ENCODE results near the gene PPP1R12B. TPM values are rescaled to one million over a fixed set of nuclear protein-coding genes. Genes with fewer than 3 reads are reported as not detected.
A peak's percentile ranks its signal among the peaks of the same experiment; 100 is the strongest.
"Not testable (repeated sequence)": the region's sequence is repeated elsewhere in the genome, so short reads cannot be mapped to it uniquely, and the experiment has no call there.

The PPP1R12B gene
- polyA plus RNA-seq, 1 donor: 51.8 TPM

DNA sequence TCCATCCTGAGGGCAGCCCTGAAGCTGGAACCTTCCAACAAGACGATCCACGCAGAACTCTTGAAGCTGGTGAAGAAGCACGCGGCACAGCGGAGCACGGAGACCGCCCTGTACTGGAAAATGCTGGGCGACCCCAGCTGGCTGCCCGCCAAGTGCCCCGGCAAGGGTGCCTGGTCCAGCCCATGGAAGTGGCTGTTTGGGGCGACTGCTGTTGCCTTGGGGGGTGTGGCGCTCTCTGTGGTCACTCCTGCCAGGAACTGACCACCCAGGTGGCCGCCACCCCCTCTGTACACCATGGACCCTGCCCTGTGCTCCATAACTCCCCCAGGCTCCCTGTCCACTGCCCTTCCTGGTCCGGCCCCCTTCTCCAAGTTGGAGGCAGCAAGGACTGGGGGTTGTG is 90.8 kb downstream of the PPP1R12B start:
- peaks cover 34% of the 10 kb centered on the region for H3K36me3 ChIP-seq (ENCODE audit: control insufficient read depth, insufficient read depth, low read length)
- peaks cover 4% of the 10 kb centered on the region for H3K4me1 ChIP-seq (ENCODE audit: control insufficient read depth, insufficient read depth, low read length)
- H3K9me3 ChIP-seq (ENCODE audit: control insufficient read depth, low read depth, low read length): no peaks in the 10 kb centered on the region
- no peaks in the 10 kb centered on the region for H3K27me3 ChIP-seq (ENCODE audit: control insufficient read depth, insufficient read depth, low read length)
- H3K4me3 ChIP-seq (ENCODE audit: low read length): no peak overlapping the region
- no peak overlapping the region for H3K27ac ChIP-seq (ENCODE audit: low read length)
- no CpG with 5 or more reads among the region's 14 CpGs for WGBS (ENCODE audit: insufficient coverage, low lambda C conversion rate)
- DNase-seq: no peak

DNA sequence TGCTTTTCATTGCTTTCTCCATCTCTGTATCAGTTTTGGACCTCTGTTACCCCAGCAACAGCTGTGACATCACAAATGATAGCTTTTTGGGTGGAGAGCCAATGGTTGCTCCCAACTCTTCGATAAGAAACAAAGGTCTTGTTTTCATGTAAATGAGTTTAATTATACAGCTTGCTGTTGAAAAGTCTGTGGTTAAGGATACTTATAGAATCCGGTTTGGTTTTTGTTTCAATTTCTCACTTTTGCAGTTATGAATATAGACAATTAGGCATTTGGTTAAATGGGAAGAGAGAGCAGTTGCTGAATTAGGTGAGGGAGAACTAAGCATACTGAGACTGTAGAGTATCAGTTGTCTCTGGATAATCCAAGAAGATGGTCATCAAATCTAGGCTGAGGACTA is 99.6 kb downstream of the PPP1R12B start:
- 92% methylated on average over 2 of the region's 2 CpGs for WGBS (ENCODE audit: insufficient coverage, low lambda C conversion rate)
- not testable (repeated sequence) for H3K4me3 ChIP-seq (ENCODE audit: low read length); H3K27ac ChIP-seq (ENCODE audit: low read length); H3K9me3 ChIP-seq (ENCODE audit: control insufficient read depth, low read depth, low read length); H3K4me1 ChIP-seq (ENCODE audit: control insufficient read depth, insufficient read depth, low read length); DNase-seq; H3K27me3 ChIP-seq (ENCODE audit: control insufficient read depth, insufficient read depth, low read length)
- peaks cover 12% of the 10 kb centered on the region for H3K36me3 ChIP-seq (ENCODE audit: control insufficient read depth, insufficient read depth, low read length)

- H3K4me1 ChIP-seq (ENCODE audit: control insufficient read depth, insufficient read depth, low read length); H3K27ac ChIP-seq (ENCODE audit: low read length); H3K27me3 ChIP-seq (ENCODE audit: control insufficient read depth, insufficient read depth, low read length); H3K4me3 ChIP-seq (ENCODE audit: low read length); H3K9me3 ChIP-seq (ENCODE audit: control insufficient read depth, low read depth, low read length); DNase-seq; H3K36me3 ChIP-seq (ENCODE audit: control insufficient read depth, insufficient read depth, low read length): not testable (repeated sequence)
- WGBS (ENCODE audit: insufficient coverage, low lambda C conversion rate): no CpG with 5 or more reads among the region's 26 CpGs
Measured at GRCh38 chr1:202451641-202452040, 103.1 kb downstream of the PPP1R12B start.

GRCh38 chr1:202452508-202452907 is 104.0 kb downstream of the PPP1R12B start:
- Histone ChIP-seq H3K27me3 (ENCODE audit: control insufficient read depth, insufficient read depth, low read length) (no peaks in the 10 kb centered on the region), H3K4me3 (ENCODE audit: low read length) (no peak overlapping the region), H3K27ac (ENCODE audit: low read length) (no peak overlapping the region), H3K4me1 (ENCODE audit: control insufficient read depth, insufficient read depth, low read length) (peaks cover 6% of the 10 kb centered on the region), H3K9me3 (ENCODE audit: control insufficient read depth, low read depth, low read length) (no peaks in the 10 kb centered on the region), H3K36me3 (ENCODE audit: control insufficient read depth, insufficient read depth, low read length) (peaks cover 8% of the 10 kb centered on the region)
- WGBS (ENCODE audit: insufficient coverage, low lambda C conversion rate): no CpG with 5 or more reads among the region's 4 CpGs
- no peak for DNase-seq

GRCh38 chr1:202456372-202457169 is 108.1 kb downstream of the PPP1R12B start:
- no CpG with 5 or more reads among the region's 5 CpGs for WGBS (ENCODE audit: insufficient coverage, low lambda C conversion rate)
- Histone ChIP-seq H3K4me1 (ENCODE audit: control insufficient read depth, insufficient read depth, low read length) (peaks cover 12% of the 10 kb centered on the region), H3K27ac (ENCODE audit: low read length) (peak overlapping the region; percentile 78)
- DNase-seq: peak; percentile 57 to 81
- H3K27me3 ChIP-seq (ENCODE audit: control insufficient read depth, insufficient read depth, low read length); H3K36me3 ChIP-seq (ENCODE audit: control insufficient read depth, insufficient read depth, low read length); H3K9me3 ChIP-seq (ENCODE audit: control insufficient read depth, low read depth, low read length); H3K4me3 ChIP-seq (ENCODE audit: low read length): not testable (repeated sequence)

DNA sequence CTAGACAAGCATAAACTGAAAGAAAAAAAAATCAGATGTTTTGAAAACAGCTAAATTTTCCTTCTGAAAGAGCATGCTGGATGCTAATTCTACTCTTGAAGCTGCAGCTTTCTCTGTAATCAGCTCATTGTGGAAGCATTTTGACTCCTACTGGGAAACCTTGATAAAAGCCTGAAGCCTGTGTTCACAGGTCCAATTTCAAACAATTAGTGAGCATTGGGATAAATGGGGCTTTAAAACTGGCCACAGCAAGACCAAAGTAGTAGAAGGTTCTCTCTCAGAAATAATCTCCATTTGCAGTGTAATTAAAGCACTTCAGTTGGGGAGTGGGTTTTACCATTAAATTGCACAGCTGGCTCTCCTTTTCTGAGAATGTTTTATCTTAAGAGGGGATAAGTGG is 110.2 kb downstream of the PPP1R12B start:
- H3K4me1 ChIP-seq (ENCODE audit: control insufficient read depth, insufficient read depth, low read length): peaks cover 22% of the 10 kb centered on the region
- not testable (repeated sequence) for H3K27me3 ChIP-seq (ENCODE audit: control insufficient read depth, insufficient read depth, low read length); H3K9me3 ChIP-seq (ENCODE audit: control insufficient read depth, low read depth, low read length); H3K4me3 ChIP-seq (ENCODE audit: low read length); H3K36me3 ChIP-seq (ENCODE audit: control insufficient read depth, insufficient read depth, low read length); H3K27ac ChIP-seq (ENCODE audit: low read length); DNase-seq

DNA sequence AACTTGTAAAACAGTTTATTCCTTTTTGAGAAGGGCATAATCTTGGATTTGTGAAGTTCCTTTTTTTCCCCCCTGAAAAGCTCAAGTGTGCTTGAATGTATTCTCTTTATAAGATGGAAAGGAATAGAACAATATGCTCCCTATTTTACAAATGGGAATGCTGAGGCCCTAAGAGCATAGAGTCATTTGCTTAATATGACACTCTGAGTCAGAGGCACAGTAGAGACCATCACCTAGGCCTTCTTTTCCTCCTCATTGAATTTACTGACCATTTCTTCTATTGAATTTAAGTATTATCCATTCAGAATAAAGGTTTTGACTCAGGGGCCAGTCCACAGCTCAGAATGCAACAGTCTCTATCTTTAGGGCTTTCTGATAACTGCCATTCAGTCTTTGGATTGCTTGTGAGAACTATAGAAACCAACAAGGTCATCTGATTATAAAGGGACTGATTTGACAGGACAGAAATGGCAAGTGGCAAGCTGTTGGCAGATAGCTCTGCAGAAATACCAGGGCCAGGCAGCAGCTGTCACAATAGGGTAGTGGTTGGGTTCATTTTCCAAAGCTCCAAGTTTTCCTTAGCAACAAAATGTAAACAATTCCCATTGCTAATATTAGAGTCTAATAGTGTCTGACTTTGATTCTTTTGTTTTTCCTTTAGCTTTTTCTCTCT is 111.1 kb downstream of the PPP1R12B start:
- peaks cover 22% of the 10 kb centered on the region for H3K4me1 ChIP-seq (ENCODE audit: control insufficient read depth, insufficient read depth, low read length)
- H3K4me3 ChIP-seq (ENCODE audit: low read length); H3K9me3 ChIP-seq (ENCODE audit: control insufficient read depth, low read depth, low read length); H3K36me3 ChIP-seq (ENCODE audit: control insufficient read depth, insufficient read depth, low read length); H3K27ac ChIP-seq (ENCODE audit: low read length); H3K27me3 ChIP-seq (ENCODE audit: control insufficient read depth, insufficient read depth, low read length): not testable (repeated sequence)
- peak in 1 of 2 donors; percentile 39 for DNase-seq

- not testable (repeated sequence) for H3K27me3 ChIP-seq (ENCODE audit: control insufficient read depth, insufficient read depth, low read length); H3K4me3 ChIP-seq (ENCODE audit: low read length); H3K36me3 ChIP-seq (ENCODE audit: control insufficient read depth, insufficient read depth, low read length); H3K27ac ChIP-seq (ENCODE audit: low read length); H3K9me3 ChIP-seq (ENCODE audit: control insufficient read depth, low read depth, low read length)
- DNase-seq: peak in 1 of 2 donors; percentile 19
- H3K4me1 ChIP-seq (ENCODE audit: control insufficient read depth, insufficient read depth, low read length): peaks cover 23% of the 10 kb centered on the region
Measured at GRCh38 chr1:202460143-202460495, 111.6 kb downstream of the PPP1R12B start.

DNA sequence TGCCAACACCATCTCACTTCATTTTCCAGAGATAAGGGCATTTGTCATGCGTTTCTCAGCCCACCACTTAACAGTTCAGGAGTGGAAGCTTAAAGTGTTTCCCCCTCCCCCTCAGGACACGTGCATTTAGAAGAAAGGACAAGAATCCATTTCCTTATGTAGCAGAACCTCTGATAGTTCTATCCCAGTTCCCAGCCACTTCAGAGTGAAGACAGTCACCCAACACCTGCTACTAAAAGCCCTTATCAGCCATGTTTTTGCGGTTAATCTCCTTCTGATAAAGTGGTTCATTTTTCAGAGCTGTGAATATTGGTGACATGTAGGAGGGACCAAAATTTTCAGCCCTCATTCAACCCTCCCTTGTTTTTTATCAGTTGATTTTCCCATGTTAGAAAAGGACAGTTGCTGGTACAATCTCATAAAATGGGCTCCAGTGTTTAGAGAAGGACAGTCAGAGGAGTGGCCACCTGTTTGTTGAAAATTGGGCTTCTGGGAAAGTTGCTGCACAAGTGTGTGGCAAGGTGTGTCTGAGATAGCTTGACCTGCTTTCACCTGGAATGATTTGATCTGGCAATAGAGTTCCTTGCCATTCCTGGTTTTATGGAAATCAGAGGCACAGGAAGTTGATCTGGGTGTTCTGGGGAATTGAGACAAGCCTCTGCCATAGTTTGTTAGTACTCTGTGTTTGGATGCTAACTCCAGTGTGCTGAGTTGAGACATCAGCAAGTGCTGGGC is 114.0 kb downstream of the PPP1R12B start:
- H3K4me1 ChIP-seq (ENCODE audit: control insufficient read depth, insufficient read depth, low read length): peaks cover 23% of the 10 kb centered on the region
- no peaks in the 10 kb centered on the region for H3K9me3 ChIP-seq (ENCODE audit: control insufficient read depth, low read depth, low read length)
- H3K36me3 ChIP-seq (ENCODE audit: control insufficient read depth, insufficient read depth, low read length): no peaks in the 10 kb centered on the region
- no peak overlapping the region for H3K4me3 ChIP-seq (ENCODE audit: low read length)
- DNase-seq: peak in 1 of 2 donors; percentile 56
- peak overlapping the region; percentile 53 for H3K27ac ChIP-seq (ENCODE audit: low read length)
- WGBS (ENCODE audit: insufficient coverage, low lambda C conversion rate): no CpG with 5 or more reads among the region's 3 CpGs
- H3K27me3 ChIP-seq (ENCODE audit: control insufficient read depth, insufficient read depth, low read length): no peaks in the 10 kb centered on the region

DNA sequence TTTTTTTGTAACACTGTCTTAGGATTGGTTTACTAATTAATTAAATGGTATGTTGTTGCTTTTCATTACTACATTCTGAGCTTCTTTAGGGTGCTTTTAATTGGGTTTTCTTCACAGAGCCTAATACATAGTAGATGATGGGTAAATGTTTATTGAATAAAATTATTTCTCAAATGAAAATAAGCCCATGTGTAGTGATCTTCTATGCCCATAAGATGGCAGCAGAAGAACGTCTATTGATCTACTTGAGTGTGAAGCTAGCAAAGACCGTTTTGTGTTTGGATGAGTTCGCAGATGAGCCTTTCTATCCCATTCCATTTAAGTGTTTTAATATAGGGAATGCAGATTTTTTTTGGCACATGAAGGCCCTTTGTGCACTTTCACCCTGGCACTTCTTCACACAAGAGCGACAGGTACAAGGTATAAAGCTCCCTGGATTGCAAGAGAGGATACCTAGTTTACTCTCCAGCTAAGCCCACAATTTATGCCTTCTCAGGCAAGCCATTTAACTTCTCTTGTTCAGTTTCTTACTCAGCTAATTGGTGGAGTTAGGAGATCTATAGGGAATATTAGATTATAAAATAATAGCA is 115.7 kb downstream of the PPP1R12B start:
- not testable (repeated sequence) for H3K27me3 ChIP-seq (ENCODE audit: control insufficient read depth, insufficient read depth, low read length); H3K4me3 ChIP-seq (ENCODE audit: low read length); H3K9me3 ChIP-seq (ENCODE audit: control insufficient read depth, low read depth, low read length); H3K36me3 ChIP-seq (ENCODE audit: control insufficient read depth, insufficient read depth, low read length); H3K27ac ChIP-seq (ENCODE audit: low read length)
- H3K4me1 ChIP-seq (ENCODE audit: control insufficient read depth, insufficient read depth, low read length): peaks cover 23% of the 10 kb centered on the region
- peak in 1 of 2 donors; percentile 8 for DNase-seq
- WGBS (ENCODE audit: insufficient coverage, low lambda C conversion rate): no CpG with 5 or more reads among the region's 4 CpGs
